ENCODE data around the gene CDS2.

CDS2 gene

DNA sequence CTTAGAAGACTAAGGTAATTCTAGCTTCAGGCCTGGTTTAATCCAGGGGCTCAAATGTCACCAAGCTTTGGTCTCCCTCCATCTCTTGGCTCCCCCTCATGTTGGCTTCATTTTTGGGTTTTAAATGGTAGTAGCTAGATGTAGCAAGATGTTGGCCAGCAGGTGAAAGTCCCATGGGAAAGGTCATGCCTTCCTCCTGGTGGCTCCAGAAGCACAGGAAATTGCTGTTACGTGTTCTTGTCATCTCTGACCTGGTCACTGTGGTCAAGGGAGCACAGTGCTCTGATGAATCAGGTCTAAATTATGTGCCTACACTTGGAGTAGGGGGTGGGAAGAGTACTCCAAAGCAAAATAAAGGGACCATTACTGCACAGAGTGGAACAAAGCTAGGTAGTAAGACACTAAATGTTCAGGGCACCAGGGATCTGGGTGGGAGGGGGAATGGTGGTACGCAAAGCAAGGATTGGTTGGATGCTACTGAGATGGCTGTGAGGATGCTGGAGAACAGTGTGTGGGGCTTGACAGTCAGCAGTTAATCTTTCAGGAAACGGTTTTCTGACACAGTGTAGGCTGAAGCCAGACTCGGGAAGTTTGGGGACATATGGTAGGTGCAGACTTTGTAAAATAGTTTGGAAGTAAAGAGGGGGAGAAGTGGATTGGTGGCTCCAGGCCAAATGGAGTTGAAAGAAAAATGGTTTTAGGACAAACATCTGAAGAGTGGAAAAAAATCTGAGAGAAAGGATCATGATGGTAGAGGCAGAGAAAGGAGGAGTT lies 30.1 kb downstream of the CDS2 start:
- no peak overlapping the region for H3K27ac ChIP-seq
- H3K27me3 ChIP-seq (ENCODE audit: insufficient read depth, low read depth, severe bottlenecking) = no peaks in the 10 kb centered on the region
- H3K36me3 ChIP-seq = no peaks in the 10 kb centered on the region; the same call in 1 of the 2 replicates
- DNase-seq = no peak
- TF ChIP-seq, protein P1, sequence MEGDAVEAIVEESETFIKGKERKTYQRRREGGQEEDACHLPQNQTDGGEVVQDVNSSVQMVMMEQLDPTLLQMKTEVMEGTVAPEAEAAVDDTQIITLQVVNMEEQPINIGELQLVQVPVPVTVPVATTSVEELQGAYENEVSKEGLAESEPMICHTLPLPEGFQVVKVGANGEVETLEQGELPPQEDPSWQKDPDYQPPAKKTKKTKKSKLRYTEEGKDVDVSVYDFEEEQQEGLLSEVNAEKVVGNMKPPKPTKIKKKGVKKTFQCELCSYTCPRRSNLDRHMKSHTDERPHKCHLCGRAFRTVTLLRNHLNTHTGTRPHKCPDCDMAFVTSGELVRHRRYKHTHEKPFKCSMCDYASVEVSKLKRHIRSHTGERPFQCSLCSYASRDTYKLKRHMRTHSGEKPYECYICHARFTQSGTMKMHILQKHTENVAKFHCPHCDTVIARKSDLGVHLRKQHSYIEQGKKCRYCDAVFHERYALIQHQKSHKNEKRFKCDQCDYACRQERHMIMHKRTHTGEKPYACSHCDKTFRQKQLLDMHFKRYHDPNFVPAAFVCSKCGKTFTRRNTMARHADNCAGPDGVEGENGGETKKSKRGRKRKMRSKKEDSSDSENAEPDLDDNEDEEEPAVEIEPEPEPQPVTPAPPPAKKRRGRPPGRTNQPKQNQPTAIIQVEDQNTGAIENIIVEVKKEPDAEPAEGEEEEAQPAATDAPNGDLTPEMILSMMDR (IDR thresholded peaks at IDR 0.05; ENCODE audit: low read depth, low read length) = no peak
- no peaks in the 10 kb centered on the region for H3K9me3 ChIP-seq (ENCODE audit: severe bottlenecking)
- H3K4me3 ChIP-seq (ENCODE audit: low read depth, low read length) = no peak overlapping the region

DNA sequence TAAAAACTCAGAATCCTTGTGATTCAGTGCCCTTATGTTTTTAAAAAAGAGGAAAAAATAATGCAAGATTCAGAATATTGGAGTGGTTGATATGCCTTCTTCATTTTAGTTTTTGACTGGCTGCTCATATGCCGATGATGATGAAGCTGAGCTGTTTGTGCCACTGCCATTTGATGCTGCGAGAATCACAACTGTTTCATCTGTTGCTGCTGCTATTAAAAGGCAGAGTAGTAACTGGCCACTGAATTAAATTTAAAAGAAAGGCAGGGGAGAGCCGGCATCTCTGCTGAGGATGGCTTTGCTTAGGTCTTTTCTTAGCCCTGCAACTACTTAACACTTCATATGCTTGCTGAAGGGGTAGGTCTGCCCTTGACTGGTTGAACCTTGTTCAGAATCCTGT lies 33.1 kb downstream of the CDS2 start:
- TF ChIP-seq, protein P1 (IDR thresholded peaks at IDR 0.05; ENCODE audit: low read depth, low read length) = no peak
- no peak for DNase-seq
- Histone ChIP-seq H3K36me3 (no peaks in the 10 kb centered on the region), H3K27me3 (ENCODE audit: insufficient read depth, low read depth, severe bottlenecking) (no peaks in the 10 kb centered on the region), H3K4me3 (ENCODE audit: low read depth, low read length) (no peak overlapping the region), H3K9me3 (ENCODE audit: severe bottlenecking) (no peaks in the 10 kb centered on the region), H3K27ac (no peak overlapping the region)

DNA sequence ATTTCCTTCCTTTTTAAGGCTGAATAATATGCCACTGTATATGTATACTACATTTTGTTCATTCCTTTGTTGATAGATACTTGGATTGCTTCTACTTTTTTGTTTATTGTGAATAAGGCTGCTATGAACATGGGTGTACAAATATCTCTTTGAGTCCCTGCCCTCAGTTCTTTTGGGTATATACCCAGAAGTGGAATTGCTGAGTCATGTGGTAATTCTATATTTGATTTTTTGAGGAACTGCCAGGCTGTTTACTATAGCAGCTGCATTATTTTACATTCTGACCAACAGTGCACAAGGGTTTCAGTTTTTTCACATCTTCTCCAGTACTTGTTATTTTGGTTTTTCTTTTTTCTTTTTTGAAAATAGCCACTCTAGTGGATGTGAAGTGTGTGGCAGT lies 34.1 kb downstream of the CDS2 start:
- H3K27me3 ChIP-seq (ENCODE audit: insufficient read depth, low read depth, severe bottlenecking) = no peaks in the 10 kb centered on the region
- DNase-seq = no peak
- H3K9me3 ChIP-seq (ENCODE audit: severe bottlenecking) = no peaks in the 10 kb centered on the region
- no peak overlapping the region for H3K27ac ChIP-seq
- TF ChIP-seq, protein P1 (IDR thresholded peaks at IDR 0.05; ENCODE audit: low read depth, low read length) = no peak
- H3K4me3 ChIP-seq (ENCODE audit: low read depth, low read length) = no peak overlapping the region
- no peaks in the 10 kb centered on the region for H3K36me3 ChIP-seq

DNA sequence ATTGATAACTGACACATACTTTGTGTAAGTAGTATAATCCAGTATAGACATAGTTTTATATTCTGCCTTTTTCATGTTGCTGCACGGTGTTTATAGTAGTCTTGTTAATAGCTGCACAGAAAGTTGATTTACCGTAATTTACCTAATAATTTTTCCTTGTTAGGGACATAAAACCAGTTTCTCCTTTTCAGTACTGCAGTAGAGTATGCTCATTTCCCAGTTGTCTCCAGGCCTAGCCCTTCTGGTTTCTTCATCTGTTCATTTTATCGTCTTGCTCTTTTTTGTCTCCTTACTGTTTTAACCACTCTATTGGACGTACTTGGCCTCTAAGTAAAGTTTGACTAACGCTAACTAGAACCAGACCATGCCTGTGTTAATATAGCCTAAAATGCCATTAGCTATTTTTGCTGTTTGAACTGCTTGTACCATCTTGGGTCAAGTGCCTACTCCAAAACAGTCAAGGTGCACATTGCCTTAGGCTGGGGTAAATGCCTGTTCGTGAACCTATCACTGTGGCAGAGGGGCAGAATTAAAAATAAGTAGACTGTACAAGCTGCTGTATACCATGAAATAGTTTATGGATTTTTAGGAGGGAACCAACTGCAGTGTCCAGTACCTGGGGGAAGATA lies 34.8 kb downstream of the CDS2 start:
- no peaks in the 10 kb centered on the region for H3K36me3 ChIP-seq
- no peak overlapping the region for H3K4me3 ChIP-seq (ENCODE audit: low read depth, low read length)
- no peak for DNase-seq
- no peak overlapping the region for H3K27ac ChIP-seq
- TF ChIP-seq, protein P1 (IDR thresholded peaks at IDR 0.05; ENCODE audit: low read depth, low read length) = no peak
- H3K27me3 ChIP-seq (ENCODE audit: insufficient read depth, low read depth, severe bottlenecking) = no peaks in the 10 kb centered on the region
- no peaks in the 10 kb centered on the region for H3K9me3 ChIP-seq (ENCODE audit: severe bottlenecking)

- Histone ChIP-seq H3K27ac (no peak overlapping the region), H3K27me3 (ENCODE audit: insufficient read depth, low read depth, severe bottlenecking) (no peaks in the 10 kb centered on the region), H3K4me3 (ENCODE audit: low read depth, low read length) (no peak overlapping the region), H3K9me3 (ENCODE audit: severe bottlenecking) (no peaks in the 10 kb centered on the region), H3K36me3 (no peaks in the 10 kb centered on the region)
- TF ChIP-seq, protein P1 (IDR thresholded peaks at IDR 0.05; ENCODE audit: low read depth, low read length) = no peak
- no peak for DNase-seq
These were observed 38.1 kb downstream of the CDS2 start for GRCh38 chr20:5164645-5165625.

Data from WERI-Rb-1 (cell line).